ENCODE data around the gene STK26.
"Not testable (repeated sequence)": the region's sequence is repeated elsewhere in the genome, so short reads cannot be mapped to it uniquely, and the experiment has no call there.

Gene STK26

GRCh38 chrX:132037479-132037993, 14.4 kb downstream of the STK26 start:
- DNase-seq (ENCODE audit: low read depth), result no peak

- no peak for DNase-seq (ENCODE audit: low read depth)
Observed at GRCh38 chrX:132040066-132040465, 17.0 kb downstream of the STK26 start.

DNA sequence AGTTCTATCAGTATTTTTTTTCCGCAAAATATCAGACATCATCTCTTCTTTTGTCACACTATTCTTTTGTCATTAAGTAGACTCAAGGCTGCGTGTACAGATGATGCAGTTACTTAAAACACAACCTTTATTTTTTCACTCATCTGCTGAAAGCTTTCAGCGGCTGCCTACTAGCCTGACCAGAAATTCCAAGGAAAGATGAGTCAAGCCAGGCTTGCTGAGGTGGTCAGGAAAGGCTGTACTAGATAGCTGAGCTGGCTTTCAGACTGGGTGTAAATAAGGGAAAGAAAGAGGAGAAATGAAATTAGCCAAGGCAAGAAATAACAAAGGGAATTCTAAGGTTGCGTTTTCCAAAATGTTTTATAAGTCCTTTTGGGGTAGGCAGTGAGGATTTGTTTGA, 17.9 kb downstream of the STK26 start:
- no peak for DNase-seq (ENCODE audit: low read depth)

DNA sequence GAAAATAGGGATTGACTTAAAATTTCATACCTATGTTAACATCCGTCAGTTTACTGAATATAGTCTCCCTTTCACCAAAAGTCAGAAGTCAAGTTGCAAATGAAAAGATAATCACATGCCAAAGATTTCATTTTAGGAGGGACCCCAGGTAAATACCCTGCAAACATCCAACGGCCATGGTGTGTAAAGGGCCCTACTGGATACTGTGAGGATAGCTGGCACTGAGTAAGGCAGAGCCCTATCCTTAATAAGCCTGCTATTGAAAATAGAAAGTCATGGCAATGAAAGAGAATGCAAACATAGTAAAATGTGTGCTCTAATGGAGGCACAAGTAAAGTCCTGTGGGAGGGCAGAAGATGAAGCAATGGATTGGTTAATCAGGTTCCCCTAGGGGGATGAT, 20.9 kb downstream of the STK26 start:
- no peak for DNase-seq (ENCODE audit: low read depth)

DNA sequence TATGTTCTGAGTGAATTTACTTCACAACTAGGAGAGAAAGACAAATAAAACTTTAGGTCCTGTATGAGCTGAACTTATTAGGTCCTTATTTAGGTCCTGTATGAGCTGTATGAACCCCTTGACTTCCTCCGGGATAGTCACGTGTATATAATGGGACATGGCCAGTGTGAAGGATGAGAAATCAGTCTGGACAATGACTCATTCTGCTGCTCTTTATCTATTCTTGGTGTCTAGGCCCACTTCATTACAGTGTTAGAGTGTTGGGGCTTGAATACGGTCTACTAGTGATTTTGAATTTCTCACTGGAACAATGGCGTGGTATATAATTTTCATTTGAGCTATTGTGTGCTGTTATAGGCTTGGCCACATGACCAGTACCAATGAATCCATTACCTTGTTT, 21.9 kb downstream of the STK26 start:
- DNase-seq (ENCODE audit: low read depth), result no peak

- DNase-seq (ENCODE audit: low read depth), result no peak
Observed at GRCh38 chrX:132045456-132045855, 22.4 kb downstream of the STK26 start.

GRCh38 chrX:132046533-132046932, 23.4 kb downstream of the STK26 start:
- no peak for DNase-seq (ENCODE audit: low read depth)

DNA sequence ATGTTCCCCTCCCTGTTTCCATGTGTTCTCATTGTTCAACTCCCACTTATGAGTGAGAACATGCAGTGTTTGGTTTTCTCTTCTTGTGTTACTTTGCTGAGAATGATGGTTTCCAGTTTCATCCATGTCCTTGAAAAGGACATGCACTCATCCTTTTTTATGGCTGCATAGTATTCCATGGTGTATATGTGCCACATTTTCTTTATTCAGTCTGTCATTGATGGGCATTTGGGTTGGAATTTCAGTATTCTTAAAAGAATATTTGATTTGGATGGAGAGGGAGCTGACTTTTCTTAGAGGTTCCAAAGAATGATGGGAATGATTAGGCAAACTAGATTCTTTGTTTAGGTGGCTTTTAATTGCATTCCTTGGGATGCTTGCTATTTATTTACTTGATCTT, 28.7 kb downstream of the STK26 start:
- not testable (repeated sequence) for DNase-seq (ENCODE audit: low read depth)

DNA sequence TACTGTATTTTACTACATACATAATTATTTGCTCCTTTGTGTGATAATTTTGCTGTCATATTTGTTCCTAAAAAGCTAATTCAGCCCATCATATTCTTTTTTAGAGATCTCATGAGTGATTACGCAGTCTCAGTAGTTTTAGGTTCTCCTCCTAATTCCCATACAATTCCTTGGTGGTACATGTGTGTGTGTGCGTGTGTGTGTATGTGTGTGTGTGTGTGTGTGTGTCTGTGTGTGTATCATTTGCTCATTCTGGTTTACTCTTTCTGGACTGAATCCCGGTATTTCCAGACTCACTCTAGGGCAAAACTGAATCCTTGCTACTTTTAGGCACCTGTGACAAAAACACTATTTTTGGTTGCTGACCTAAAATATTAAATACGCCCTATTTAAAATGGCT, 34.9 kb downstream of the STK26 start:
- no peak for DNase-seq (ENCODE audit: low read depth)

DNA sequence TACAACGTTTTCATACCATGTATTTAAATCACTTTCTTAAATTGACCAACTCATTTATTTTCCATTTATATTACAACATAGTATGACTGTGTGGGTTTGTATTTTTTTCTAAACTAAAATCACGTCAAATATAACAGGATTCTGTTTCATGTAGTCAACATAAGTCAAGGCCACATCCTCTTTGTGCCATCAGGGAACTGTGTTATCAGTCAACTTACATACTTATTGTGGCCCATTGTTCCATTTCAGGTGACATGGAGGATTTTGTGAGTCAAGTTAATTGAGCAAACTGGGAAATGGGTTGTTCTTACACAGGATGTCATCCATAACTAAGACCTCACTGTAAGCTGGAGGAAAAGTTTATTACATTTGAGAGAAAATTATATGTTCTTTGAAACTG, 35.9 kb downstream of the STK26 start:
- DNase-seq (ENCODE audit: low read depth), result no peak

GRCh38 chrX:132059973-132060540, 37.0 kb downstream of the STK26 start:
- no peak for DNase-seq (ENCODE audit: low read depth)

GRCh38 chrX:132063334-132063733, 40.2 kb downstream of the STK26 start:
- no peak for DNase-seq (ENCODE audit: low read depth)

GRCh38 chrX:132063862-132064261, 40.8 kb downstream of the STK26 start:
- no peak for DNase-seq (ENCODE audit: low read depth)

DNA sequence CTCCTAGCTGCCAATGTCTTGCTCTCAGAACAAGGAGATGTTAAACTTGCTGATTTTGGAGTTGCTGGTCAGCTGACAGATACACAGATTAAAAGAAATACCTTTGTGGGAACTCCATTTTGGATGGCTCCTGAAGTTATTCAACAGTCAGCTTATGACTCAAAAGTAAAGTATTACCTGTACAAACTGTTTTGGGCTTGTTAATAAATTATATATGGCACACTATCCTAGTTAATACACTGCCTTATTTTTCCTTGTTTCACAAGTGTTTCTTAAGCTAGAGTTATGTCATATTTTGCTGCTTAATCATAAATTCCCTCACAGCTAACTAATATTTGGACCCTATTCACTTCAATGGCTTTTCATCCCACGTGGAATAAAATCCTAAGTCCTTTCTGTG, 45.3 kb downstream of the STK26 start:
- no peak for DNase-seq (ENCODE audit: low read depth)

GRCh38 chrX:132071254-132071653, 48.2 kb downstream of the STK26 start:
- no peak for DNase-seq (ENCODE audit: low read depth)

GRCh38 chrX:132077414-132077813, 54.3 kb downstream of the STK26 start:
- no peak for DNase-seq (ENCODE audit: low read depth)

- DNase-seq (ENCODE audit: low read depth), result no peak
Observed at GRCh38 chrX:132077912-132078311, 54.8 kb downstream of the STK26 start.

- no peak for DNase-seq (ENCODE audit: low read depth)
Observed at GRCh38 chrX:132085786-132086185, 62.7 kb downstream of the STK26 start.

DNA sequence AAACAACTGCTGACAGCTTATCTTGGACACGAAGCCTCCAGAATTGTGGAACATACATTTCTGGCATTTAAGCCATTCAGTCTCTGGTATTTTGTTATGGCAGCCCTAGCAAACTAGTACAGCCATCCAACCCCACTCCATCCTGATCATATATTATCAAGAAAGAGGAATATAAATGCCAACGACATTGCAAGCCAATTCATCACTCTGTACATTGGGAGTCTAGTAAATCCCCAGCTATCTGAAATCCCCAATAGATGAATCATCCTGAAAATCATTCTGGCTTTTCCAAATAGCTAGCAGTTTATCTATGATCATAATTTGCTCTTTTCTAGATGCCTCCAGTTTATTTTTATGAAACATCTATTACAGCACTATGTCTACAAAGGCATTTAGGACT, 63.6 kb downstream of the STK26 start:
- no peak for DNase-seq (ENCODE audit: low read depth)

DNA sequence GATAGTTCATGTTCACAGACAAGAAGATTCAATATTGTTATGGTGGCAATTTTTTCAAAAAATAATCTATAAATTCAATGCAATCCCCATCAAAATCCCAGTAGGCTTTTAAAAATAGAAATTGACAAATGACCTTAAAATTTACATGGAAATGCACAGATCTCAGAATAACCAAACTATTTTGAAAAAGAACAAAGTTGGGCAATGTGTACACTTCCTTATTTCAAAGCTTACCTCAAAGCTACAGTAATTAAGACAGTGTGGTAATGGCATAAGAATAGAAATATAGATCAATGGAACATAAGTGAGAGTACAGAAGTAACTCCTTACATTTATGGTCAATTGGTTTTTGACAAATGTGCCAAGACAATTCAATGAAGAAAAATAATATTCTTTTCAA, 65.8 kb downstream of the STK26 start:
- no peak for DNase-seq (ENCODE audit: low read depth)

- no peak for DNase-seq (ENCODE audit: low read depth)
Observed at GRCh38 chrX:132090403-132091159, 67.5 kb downstream of the STK26 start.

DNA sequence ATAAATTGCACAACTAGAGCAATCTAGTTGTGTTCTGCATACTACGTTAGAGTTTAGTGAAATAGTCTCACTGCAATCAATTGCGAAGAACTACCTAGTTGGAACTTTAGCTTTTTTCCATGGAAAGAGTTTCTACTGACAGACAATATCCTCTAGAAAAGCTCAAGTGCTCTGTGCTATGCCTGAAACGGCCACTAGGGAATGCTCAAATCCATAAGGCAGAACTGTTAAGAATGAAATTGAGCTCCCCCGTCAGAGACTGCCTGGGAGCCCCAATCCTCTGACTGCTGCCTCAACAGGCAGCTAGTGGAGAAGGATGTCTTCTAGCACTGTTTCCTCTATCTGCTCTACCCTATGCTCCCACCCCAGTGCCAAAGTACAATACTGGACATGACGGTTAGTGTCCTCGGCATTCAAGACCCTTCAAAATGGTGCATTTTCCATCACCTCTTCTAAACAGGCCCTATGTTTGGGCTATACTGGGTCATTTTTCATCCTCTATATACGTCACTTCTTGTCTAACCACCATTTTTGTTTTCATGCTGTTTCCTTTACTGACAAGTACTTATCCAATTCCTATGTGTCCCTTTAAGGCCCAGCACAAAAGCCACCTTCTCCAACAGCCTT, 69.5 kb downstream of the STK26 start:
- DNase-seq (ENCODE audit: low read depth), result peak; percentile 1

DNA sequence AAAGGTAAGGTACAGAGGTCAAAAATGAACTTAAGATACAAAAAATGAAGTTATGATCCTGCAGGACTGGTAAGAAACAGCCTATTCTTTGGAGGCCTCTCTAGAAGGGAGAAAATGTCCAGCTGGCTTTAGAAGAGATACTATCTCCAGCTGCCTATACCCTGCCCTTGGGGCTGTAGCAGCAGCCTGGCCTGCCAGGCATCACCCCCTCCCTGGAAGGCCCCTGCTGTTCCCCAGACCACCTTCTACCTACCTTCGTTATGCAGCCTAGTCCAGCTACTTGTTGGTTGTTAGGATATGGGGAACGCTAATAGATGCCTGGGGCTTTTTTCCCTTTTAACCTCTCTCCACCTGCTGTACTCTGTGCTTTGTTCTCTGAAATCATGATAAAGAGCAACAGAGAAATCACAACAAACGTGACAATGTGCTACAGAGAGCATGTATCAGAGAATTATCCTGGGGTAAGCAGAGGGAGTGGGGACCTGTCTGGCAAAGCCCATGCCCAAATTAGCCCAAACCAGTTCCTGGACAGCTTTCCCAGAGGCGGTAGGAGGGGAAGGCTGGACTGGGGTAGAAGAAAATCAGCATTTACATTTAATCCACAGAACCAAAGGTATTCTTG, 70.2 kb downstream of the STK26 start:
- no peak for DNase-seq (ENCODE audit: low read depth)

Measured in activated T-helper 1 cell treated with Interleukin-2 at 50 U/mL for 16 hours (primary cell).